Neural cell (in vitro differentiated cells): Measurements from ENCODE around the gene ARHGEF10L. TPM values are rescaled to one million over a fixed set of nuclear protein-coding genes. Genes with fewer than 3 reads are reported as not detected.
A peak's percentile ranks its signal among the peaks of the same experiment; 100 is the strongest.

ENCODE experiments used
- H2AFZ ChIP-seq: fragments of 200-600, 300-800 bp; sonication (generic), shearing (Covaris generic); 2 replicates; pipeline ENCODE4 v1.6.0; 2014; ENCODE audit warnings: low read depth, mild to moderate bottlenecking, antibody characterized with exemption, low read length, moderate library complexity
- H3F3A ChIP-seq: fragments of 200-600 bp; shearing (Covaris generic); 2 replicates; pipeline ENCODE4 v1.6.1; 2016; ENCODE audit warnings: mild to moderate bottlenecking, moderate library complexity, mixed read lengths, antibody characterized with exemption, low read length; ENCODE audit not compliant: insufficient read depth, poor library complexity, severe bottlenecking
- H3K27ac ChIP-seq: fragments of 200-600, 300-800 bp; sonication (generic), shearing (Covaris generic); 2 replicates; pipeline ENCODE4 v1.5.1; 2014; ENCODE audit warnings: mild to moderate bottlenecking, low read length, moderate library complexity
- H3K27me3 ChIP-seq: fragments of 300-800, 200-600 bp; sonication (generic), shearing (Covaris generic); 2 replicates; pipeline ENCODE4 v1.6.0; 2014; ENCODE audit warnings: mild to moderate bottlenecking, low read depth, low read length, moderate library complexity; ENCODE audit not compliant: insufficient read depth
- H3K36me3 ChIP-seq: fragments of 300-800, 200-600 bp; sonication (generic), shearing (Covaris generic); 2 replicates; pipeline ENCODE4 v1.5.1; 2014; ENCODE audit warnings: mild to moderate bottlenecking, antibody characterized with exemption, low read length, moderate library complexity; ENCODE audit not compliant: insufficient read depth
- H3K4me2 ChIP-seq: fragments of 300-800, 200-600 bp; sonication (generic), shearing (Covaris generic); 2 replicates; pipeline ENCODE4 v1.6.0; 2014; ENCODE audit warnings: mild to moderate bottlenecking, low read length
- H3K4me3 ChIP-seq: fragments of 300-800, 200-600 bp; sonication (generic), shearing (Covaris generic); 2 replicates; pipeline ENCODE4 v1.5.1; 2014; ENCODE audit warnings: mild to moderate bottlenecking, low read length, moderate library complexity
- H3K79me2 ChIP-seq: fragments of 200-600 bp; shearing (Covaris generic); replicated peaks from 2 replicates; pipeline ENCODE4 v1.6.0; 2014; ENCODE audit warnings: mild to moderate bottlenecking, low read length, moderate library complexity; ENCODE audit not compliant: insufficient read depth
- H3K9ac ChIP-seq: fragments of 300-800, 200-600 bp; sonication (generic), shearing (Covaris generic); 2 replicates; pipeline ENCODE4 v1.6.1; 2016; ENCODE audit warnings: mild to moderate bottlenecking, low read length, mixed read lengths
- H3K9me2 ChIP-seq: fragments of 200-600 bp; shearing (Covaris generic); 2 replicates; pipeline ENCODE4 v1.6.1; 2016; ENCODE audit warnings: mild to moderate bottlenecking, low read length, mixed read lengths; ENCODE audit not compliant: insufficient read depth
- H3K9me3 ChIP-seq: fragments of 200-600, 300-800 bp; sonication (generic), shearing (Covaris generic); 2 replicates; pipeline ENCODE4 v1.6.1; 2016; ENCODE audit warnings: mild to moderate bottlenecking, mixed run types, low read length, moderate library complexity, mixed read lengths
- H4K20me1 ChIP-seq: fragments of 200-600 bp; shearing (Covaris generic); 2 replicates; pipeline ENCODE4 v1.6.1; 2016; ENCODE audit warnings: mild to moderate bottlenecking, mixed run types; ENCODE audit not compliant: insufficient read depth
- CTCF ChIP-seq: fragments of 450-650 bp; IDR thresholded peaks from 2 replicates; pipeline ENCODE4 v1.5.1; 2014; ENCODE audit warnings: antibody characterized with exemption, mild to moderate bottlenecking, moderate library complexity; ENCODE audit not compliant: poor library complexity, severe bottlenecking
- EP300 ChIP-seq: fragments of 450-650 bp; conservative IDR thresholded peaks from 2 replicates; pipeline ENCODE4 v1.6.1; 2014; ENCODE audit warnings: antibody characterized with exemption, mild to moderate bottlenecking, moderate library complexity; ENCODE audit not compliant: poor library complexity, severe bottlenecking
- EZH2 ChIP-seq: fragments of 200-600, 300-800 bp; shearing (Covaris generic), sonication (generic); IDR thresholded peaks from 2 replicates; pipeline ENCODE4 v1.6.1; 2014; ENCODE audit warnings: antibody characterized with exemption, low read length, borderline replicate concordance, mild to moderate bottlenecking; ENCODE audit not compliant: insufficient read depth, poor library complexity, severe bottlenecking
- MXI1 ChIP-seq: fragments of 450-650 bp; conservative IDR thresholded peaks from 2 replicates; pipeline ENCODE4 v1.6.1; 2014; ENCODE audit warnings: antibody characterized with exemption, mild to moderate bottlenecking; ENCODE audit not compliant: poor library complexity, severe bottlenecking
- POLR2AphosphoS5 ChIP-seq: IDR thresholded peaks from 2 replicates; pipeline ENCODE4 v1.6.1; 2012
- RAD21 ChIP-seq: fragments of 450-650 bp; conservative IDR thresholded peaks from 2 replicates; pipeline ENCODE4 v1.6.1; 2014; ENCODE audit warnings: antibody characterized with exemption, mild to moderate bottlenecking, moderate library complexity
- REST ChIP-seq: IDR thresholded peaks from 2 replicates; pipeline ENCODE4 v1.6.1; 2012; ENCODE audit warnings: borderline replicate concordance
- SMC3 ChIP-seq: fragments of 450-650 bp; conservative IDR thresholded peaks from 2 replicates; pipeline ENCODE4 v1.6.1; 2014; ENCODE audit warnings: antibody characterized with exemption, mild to moderate bottlenecking, moderate library complexity; ENCODE audit not compliant: poor library complexity
- TAF1 ChIP-seq: IDR thresholded peaks from 2 replicates; pipeline ENCODE4 v1.6.1; 2012; ENCODE audit warnings: low read depth
- polyA plus RNA-seq: library from polyadenylated mRNA; depleted of rRNA; stranded (reverse); fragments of >200 nt; gene quantifications from 2 replicates; pipeline ENCODE4 v1.2.3, GENCODE V29; 2014

ARHGEF10L gene
- polyA plus RNA-seq, 1 donor from 2014 or later: 123 TPM

GRCh38 chr1:17669866-17670451, 130.5 kb downstream of the ARHGEF10L start:
- H3K9ac ChIP-seq: no peak overlapping the region
- no peaks in the 10 kb centered on the region for H3K9me2 ChIP-seq
- H2AFZ ChIP-seq: no peak overlapping the region
- H3K27ac ChIP-seq: no peak overlapping the region
- no peaks in the 10 kb centered on the region for H3K27me3 ChIP-seq
- no peak for TF ChIP-seq REST
- TF ChIP-seq RAD21: no peak
- TF ChIP-seq MXI1: no peak
- TF ChIP-seq SMC3: no peak
- TF ChIP-seq POLR2AphosphoS5: no peak
- no peak for TF ChIP-seq EZH2
- no peak for TF ChIP-seq TAF1
- no peak overlapping the region for H3K4me2 ChIP-seq
- H3K36me3 ChIP-seq: no peaks in the 10 kb centered on the region
- H3K79me2 ChIP-seq: no peaks in the 10 kb centered on the region
- no peaks in the 10 kb centered on the region for H3K9me3 ChIP-seq
- no peak overlapping the region for H3K4me3 ChIP-seq
- H4K20me1 ChIP-seq: no peaks in the 10 kb centered on the region
- H3F3A ChIP-seq: no peaks in the 10 kb centered on the region

- no peaks in the 10 kb centered on the region for H3K79me2 ChIP-seq
- H3K4me2 ChIP-seq: no peak overlapping the region
- H3K9me3 ChIP-seq: no peaks in the 10 kb centered on the region
- H3K27ac ChIP-seq: peak overlapping the region; percentile 44
- no peaks in the 10 kb centered on the region for H3F3A ChIP-seq
- H3K27me3 ChIP-seq: no peaks in the 10 kb centered on the region
- peak overlapping the region; percentile 51 for H3K9ac ChIP-seq
- H2AFZ ChIP-seq: no peak overlapping the region
- H3K36me3 ChIP-seq: no peaks in the 10 kb centered on the region
- no peaks in the 10 kb centered on the region for H4K20me1 ChIP-seq
- peak overlapping the region; percentile 35 for H3K4me3 ChIP-seq
- no peak for TF ChIP-seq MXI1
- no peak for TF ChIP-seq EP300
- TF ChIP-seq EZH2: no peak
- no peak for TF ChIP-seq REST
- TF ChIP-seq CTCF: no peak
- TF ChIP-seq TAF1: no peak
- TF ChIP-seq SMC3: no peak
- no peak for TF ChIP-seq POLR2AphosphoS5
- no peak for TF ChIP-seq RAD21
- H3K9me2 ChIP-seq: no peaks in the 10 kb centered on the region
Measured at GRCh38 chr1:17670587-17671313, 131.3 kb downstream of the ARHGEF10L start.
